Fibroblast of lung (primary cell): ENCODE measurements around the gene ITGB3. TPM values are rescaled to one million over a fixed set of nuclear protein-coding genes. Genes with fewer than 3 reads are reported as not detected.
"Not testable (repeated sequence)": the region's sequence is repeated elsewhere in the genome, so short reads cannot be mapped to it uniquely, and the experiment has no call there.

Experiments
- DNase-seq, 2 donors: peaks; one replicate each; pipeline versions ENCODE4 v3.0.0 to v3.0.0-alpha.2; 2010; ENCODE audit warnings: low read depth in 2 of 2
- H2AFZ ChIP-seq: 2 replicates; pipeline ENCODE4 v1.5.1; 2012; ENCODE audit warnings: low read length, control low read depth, inconsistent platforms
- H3K27ac ChIP-seq: 2 replicates; pipeline ENCODE4 v1.5.1; 2011; ENCODE audit warnings: low read length, control low read depth; ENCODE audit not compliant: insufficient read depth
- H3K27me3 ChIP-seq: 2 replicates; pipeline ENCODE4 v1.5.1; 2011; ENCODE audit warnings: mild to moderate bottlenecking, low read length; ENCODE audit not compliant: control insufficient read depth, insufficient read depth
- H3K36me3 ChIP-seq: 2 replicates; pipeline ENCODE4 v1.5.1; 2011; ENCODE audit warnings: low read length; ENCODE audit not compliant: control insufficient read depth, insufficient read depth
- H3K4me1 ChIP-seq: 2 replicates; pipeline ENCODE4 v1.5.1; 2011; ENCODE audit warnings: low read length; ENCODE audit not compliant: control insufficient read depth, insufficient read depth; ENCODE audit errors: extremely low read depth
- H3K4me2 ChIP-seq: 2 replicates; pipeline ENCODE4 v1.5.1; 2011; ENCODE audit warnings: low read length, control low read depth; ENCODE audit not compliant: insufficient read depth; ENCODE audit errors: extremely low read depth
- H3K4me3 ChIP-seq, 4 experiments: fragments of 200-600 bp in 1 of 4; sonication (generic) in 1 of 4; replicated peaks in 1 of 4; 2 replicates each; pipeline ENCODE4 v1.5.1; 2011 to 2016; ENCODE audit warnings: low read length in 4 of 4, low read depth in 3 of 4, mild to moderate bottlenecking in 3 of 4, control low read depth in 2 of 4, inconsistent platforms in 1 of 4, mixed read lengths in 1 of 4; ENCODE audit not compliant: insufficient read depth in 1 of 4; ENCODE audit errors: control extremely low read depth in 1 of 4
- H3K79me2 ChIP-seq: 2 replicates; pipeline ENCODE4 v1.5.1; 2012; ENCODE audit warnings: mild to moderate bottlenecking, low read length, inconsistent platforms; ENCODE audit not compliant: control insufficient read depth, insufficient read depth
- H3K9ac ChIP-seq: 2 replicates; pipeline ENCODE4 v1.5.1; 2011; ENCODE audit warnings: mild to moderate bottlenecking, low read length, control low read depth; ENCODE audit not compliant: insufficient read depth
- H3K9me3 ChIP-seq: 2 replicates; pipeline ENCODE4 v1.5.1; 2012; ENCODE audit warnings: low read depth, low read length; ENCODE audit not compliant: control insufficient read depth, insufficient read depth
- H4K20me1 ChIP-seq: 2 replicates; pipeline ENCODE4 v1.5.1; 2011; ENCODE audit warnings: low read length; ENCODE audit not compliant: control insufficient read depth, insufficient read depth; ENCODE audit errors: extremely low read depth
- CTCF ChIP-seq, 2 donors: IDR thresholded peaks in 1 of 2; conservative IDR thresholded peaks in 1 of 2; 1 replicate in 1 of 2; 2 replicates in 1 of 2; pipeline ENCODE4 v1.5.1; 2011 to 2012; ENCODE audit warnings: low read length in 2 of 2, control low read depth in 1 of 2, inconsistent platforms in 1 of 2, low read depth in 1 of 2, mild to moderate bottlenecking in 1 of 2
- EZH2 ChIP-seq: IDR thresholded peaks from 2 replicates; pipeline ENCODE4 v1.5.1; 2012; ENCODE audit warnings: low read length, control low read depth, mild to moderate bottlenecking; ENCODE audit errors: missing control alignments
- polyA plus RNA-seq, 2 donors: library from polyadenylated mRNA; depleted of rRNA in 1 of 2; stranded (reverse) in 1 of 2; unstranded in 1 of 2; fragments of >200 nt; gene quantifications; 2 replicates each; pipeline ENCODE4 v1.2.1, GENCODE V29; 2011 to 2012; ENCODE audit warnings: missing spikeins in 1 of 2
- total RNA-seq: library from RNA; depleted of rRNA; stranded (reverse); fragments of >200 nt; gene quantifications from 2 replicates; pipeline ENCODE4 v1.2.1, GENCODE V29; 2014

The ITGB3 gene
- total and polyA plus RNA-seq, 2 donors (not counting 1 experiment from before 2014, with no cell fraction given): 22.0 to 23.3 TPM

GRCh38 chr17:47222047-47222446 is 31.6 kb upstream of the ITGB3 start:
- H3K27ac ChIP-seq: no peak overlapping the region
- H3K79me2 ChIP-seq: no peaks in the 10 kb centered on the region
- H3K27me3 ChIP-seq: peaks cover 2% of the 10 kb centered on the region
- TF ChIP-seq CTCF (conservative IDR thresholded peaks at IDR 0.05 in 1 of 2, IDR thresholded peaks at IDR 0.05 in 1 of 2; ENCODE audit: low read depth in 1 of 2, low read length in 2 of 2): no peak
- no peak for TF ChIP-seq EZH2
- H3K4me3 ChIP-seq: no peak overlapping the region
- H3K9ac ChIP-seq: no peak overlapping the region
- H2AFZ ChIP-seq: no peak overlapping the region
- no peaks in the 10 kb centered on the region for H3K9me3 ChIP-seq
- no peak for DNase-seq
- H4K20me1 ChIP-seq: no peaks in the 10 kb centered on the region
- no peak overlapping the region for H3K4me2 ChIP-seq
- no peaks in the 10 kb centered on the region for H3K36me3 ChIP-seq
- H3K4me1 ChIP-seq: peaks cover 6% of the 10 kb centered on the region

- Histone ChIP-seq H3K36me3 (no peaks in the 10 kb centered on the region), H3K27ac (no peak overlapping the region), H3K9ac (no peak overlapping the region), H3K79me2 (no peaks in the 10 kb centered on the region), H3K4me3 (no peak overlapping the region), H2AFZ (no peak overlapping the region), H3K9me3 (no peaks in the 10 kb centered on the region), H3K27me3 (peaks cover 2% of the 10 kb centered on the region), H3K4me2 (no peak overlapping the region), H4K20me1 (no peaks in the 10 kb centered on the region), H3K4me1 (peaks cover 6% of the 10 kb centered on the region)
- TF ChIP-seq EZH2 (no peak), CTCF (conservative IDR thresholded peaks at IDR 0.05 in 1 of 2, IDR thresholded peaks at IDR 0.05 in 1 of 2; ENCODE audit: low read depth in 1 of 2, low read length in 2 of 2) (no peak)
- DNase-seq: no peak
These were observed 30.6 kb upstream of the ITGB3 start for GRCh38 chr17:47223007-47223406.

GRCh38 chr17:47223460-47223859 is 30.2 kb upstream of the ITGB3 start:
- TF ChIP-seq EZH2: no peak
- TF ChIP-seq CTCF (conservative IDR thresholded peaks at IDR 0.05 in 1 of 2, IDR thresholded peaks at IDR 0.05 in 1 of 2; ENCODE audit: low read depth in 1 of 2, low read length in 2 of 2): no peak
- Histone ChIP-seq H3K9me3 (no peaks in the 10 kb centered on the region), H4K20me1 (no peaks in the 10 kb centered on the region), H3K4me1 (peaks cover 6% of the 10 kb centered on the region), H3K9ac (no peak overlapping the region), H3K27ac (no peak overlapping the region), H3K79me2 (no peaks in the 10 kb centered on the region), H3K36me3 (no peaks in the 10 kb centered on the region), H3K4me2 (no peak overlapping the region), H3K27me3 (peaks cover 2% of the 10 kb centered on the region), H3K4me3 (no peak overlapping the region), H2AFZ (no peak overlapping the region)
- DNase-seq: no peak

- H3K79me2 ChIP-seq, DNase-seq, H4K20me1 ChIP-seq, H3K9me3 ChIP-seq, H3K4me2 ChIP-seq, H3K27me3 ChIP-seq, H3K27ac ChIP-seq, H3K4me1 ChIP-seq, H3K9ac ChIP-seq, H3K36me3 ChIP-seq, H3K4me3 ChIP-seq, H2AFZ ChIP-seq: not testable (repeated sequence)
These were observed 29.6 kb upstream of the ITGB3 start for GRCh38 chr17:47224077-47224476.
